ENCODE data around the gene ZBTB44.
"Not testable (repeated sequence)": the region's sequence is repeated elsewhere in the genome, so short reads cannot be mapped to it uniquely, and the experiment has no call there.

ZBTB44 gene

GRCh38 chr11:130308886-130309285 is 5.8 kb downstream of the ZBTB44 start:
- DNase-seq (ENCODE audit: insufficient read length) (no peak), FAIRE-seq (peak; percentile 17)
- TF ChIP-seq POLR2AphosphoS5 (IDR thresholded peaks at IDR 0.05; ENCODE audit: low read depth, low read length) = no peak
- TF ChIP-seq TAF1 (IDR thresholded peaks at IDR 0.05; ENCODE audit: borderline replicate concordance, low read depth, low read length) = no peak
- TF ChIP-seq POLR2A (IDR thresholded peaks at IDR 0.05; ENCODE audit: low read depth, low read length) = no peak

- no peak for TF ChIP-seq TAF1 (IDR thresholded peaks at IDR 0.05; ENCODE audit: borderline replicate concordance, low read depth, low read length)
- TF ChIP-seq POLR2A (IDR thresholded peaks at IDR 0.05; ENCODE audit: low read depth, low read length) = no peak
- TF ChIP-seq POLR2AphosphoS5 (IDR thresholded peaks at IDR 0.05; ENCODE audit: low read depth, low read length) = no peak
- FAIRE-seq (peak; percentile 82), DNase-seq (ENCODE audit: insufficient read length) (no peak)
Observed at GRCh38 chr11:130308059-130308458, 6.7 kb downstream of the ZBTB44 start.

DNA sequence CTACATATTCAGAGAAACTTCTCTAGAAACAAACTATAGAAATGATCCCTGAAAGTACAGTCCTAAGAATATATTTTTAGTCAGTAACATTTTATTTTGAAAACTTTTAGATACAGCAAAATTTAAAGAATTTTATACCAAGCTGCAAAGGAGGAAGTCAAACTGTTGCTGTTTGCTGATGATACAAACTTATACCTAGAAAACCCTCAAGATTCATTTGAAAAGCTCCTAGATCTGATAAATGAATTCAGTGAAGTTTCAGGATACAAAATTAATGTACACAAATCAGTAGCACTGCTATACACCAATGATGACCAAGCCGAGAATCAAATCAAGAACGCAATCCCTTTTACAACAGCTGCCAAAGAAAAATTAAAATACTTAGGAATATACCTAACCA is 10.1 kb downstream of the ZBTB44 start:
- no peak for DNase-seq (ENCODE audit: insufficient read length)
- TF ChIP-seq TAF1 (IDR thresholded peaks at IDR 0.05; ENCODE audit: borderline replicate concordance, low read depth, low read length) = no peak
- no peak for TF ChIP-seq POLR2AphosphoS5 (IDR thresholded peaks at IDR 0.05; ENCODE audit: low read depth, low read length)
- TF ChIP-seq POLR2A (IDR thresholded peaks at IDR 0.05; ENCODE audit: low read depth, low read length) = no peak
- no peak for FAIRE-seq

DNA sequence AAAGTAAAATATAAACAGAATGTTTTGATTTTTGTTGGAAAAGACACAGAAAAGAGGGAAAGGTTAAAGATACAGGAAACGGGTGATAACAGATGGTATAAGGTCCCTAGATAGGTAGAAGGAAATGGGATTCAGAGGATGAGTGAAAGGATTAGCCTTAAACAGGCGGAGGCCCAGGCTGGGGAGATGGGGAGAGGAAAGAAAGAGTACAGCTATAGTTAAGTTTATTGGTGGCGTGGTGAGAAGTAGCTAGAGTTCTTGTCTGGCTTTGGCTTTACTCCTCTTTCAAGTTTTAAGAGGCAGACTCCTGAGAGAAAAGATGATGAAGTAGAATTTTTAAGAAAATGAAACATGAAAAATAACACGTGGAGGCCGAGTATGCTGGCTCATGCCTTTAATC is 13.7 kb downstream of the ZBTB44 start:
- DNase-seq (ENCODE audit: insufficient read length) (no peak), FAIRE-seq (no peak)
- TF ChIP-seq POLR2A (IDR thresholded peaks at IDR 0.05; ENCODE audit: low read depth, low read length) (no peak), POLR2AphosphoS5 (IDR thresholded peaks at IDR 0.05; ENCODE audit: low read depth, low read length) (no peak), TAF1 (IDR thresholded peaks at IDR 0.05; ENCODE audit: borderline replicate concordance, low read depth, low read length) (no peak)

DNA sequence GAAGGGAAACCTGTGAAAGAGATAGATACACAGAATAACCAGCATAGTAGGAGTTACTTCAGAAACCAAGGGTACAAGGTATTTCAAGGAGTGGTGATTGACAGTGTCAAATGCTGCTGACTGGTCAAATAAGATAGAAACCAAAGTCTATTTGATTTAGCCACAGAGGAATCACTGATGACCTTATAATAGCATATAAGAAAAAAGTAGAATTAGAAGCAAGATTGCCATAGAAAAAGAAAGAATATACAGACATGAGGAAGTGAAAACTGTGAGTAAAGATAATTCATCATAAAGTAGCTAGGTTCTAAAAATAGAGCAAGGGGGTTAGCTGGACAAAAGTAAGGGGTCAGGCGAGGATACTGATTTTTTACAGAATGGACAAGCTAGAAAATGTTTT is 14.2 kb downstream of the ZBTB44 start:
- FAIRE-seq (peak; percentile 82), DNase-seq (ENCODE audit: insufficient read length) (no peak)
- no peak for TF ChIP-seq POLR2AphosphoS5 (IDR thresholded peaks at IDR 0.05; ENCODE audit: low read depth, low read length)
- no peak for TF ChIP-seq POLR2A (IDR thresholded peaks at IDR 0.05; ENCODE audit: low read depth, low read length)
- TF ChIP-seq TAF1 (IDR thresholded peaks at IDR 0.05; ENCODE audit: borderline replicate concordance, low read depth, low read length) = no peak

- no peak for DNase-seq (ENCODE audit: insufficient read length)
- no peak for TF ChIP-seq POLR2A (IDR thresholded peaks at IDR 0.05; ENCODE audit: low read depth, low read length)
- no peak for TF ChIP-seq TAF1 (IDR thresholded peaks at IDR 0.05; ENCODE audit: borderline replicate concordance, low read depth, low read length)
- no peak for TF ChIP-seq POLR2AphosphoS5 (IDR thresholded peaks at IDR 0.05; ENCODE audit: low read depth, low read length)
- no peak for FAIRE-seq
Observed at GRCh38 chr11:130299978-130300377, 14.7 kb downstream of the ZBTB44 start.

GRCh38 chr11:130295657-130296056 is 19.1 kb downstream of the ZBTB44 start:
- DNase-seq (ENCODE audit: insufficient read length) = no peak
- TF ChIP-seq POLR2A (IDR thresholded peaks at IDR 0.05; ENCODE audit: low read depth, low read length) (no peak), POLR2AphosphoS5 (IDR thresholded peaks at IDR 0.05; ENCODE audit: low read depth, low read length) (no peak), TAF1 (IDR thresholded peaks at IDR 0.05; ENCODE audit: borderline replicate concordance, low read depth, low read length) (no peak)
- no peak for FAIRE-seq

DNA sequence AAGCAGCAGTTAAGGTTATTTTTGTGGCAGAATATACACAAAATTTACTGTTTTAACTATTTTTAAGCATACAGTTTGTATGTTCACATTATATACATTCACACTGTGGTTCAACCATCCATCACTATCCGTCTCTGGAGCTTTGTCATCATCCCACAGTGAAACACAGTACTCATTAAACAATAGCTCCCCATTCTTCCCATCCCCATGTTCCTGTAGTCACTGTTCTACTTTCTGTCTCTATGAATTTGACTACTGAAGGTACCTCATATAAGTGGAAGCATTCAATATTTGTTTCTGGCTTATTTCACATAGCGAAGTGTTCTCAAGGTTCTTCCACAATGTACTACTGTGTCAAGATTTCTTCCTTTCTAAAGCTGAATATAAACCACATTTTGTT is 32.6 kb downstream of the ZBTB44 start:
- DNase-seq (ENCODE audit: insufficient read length) = no peak
- TF ChIP-seq POLR2AphosphoS5 (IDR thresholded peaks at IDR 0.05; ENCODE audit: low read depth, low read length) (no peak), POLR2A (IDR thresholded peaks at IDR 0.05; ENCODE audit: low read depth, low read length) (no peak), TAF1 (IDR thresholded peaks at IDR 0.05; ENCODE audit: borderline replicate concordance, low read depth, low read length) (no peak)
- no peak for FAIRE-seq

DNA sequence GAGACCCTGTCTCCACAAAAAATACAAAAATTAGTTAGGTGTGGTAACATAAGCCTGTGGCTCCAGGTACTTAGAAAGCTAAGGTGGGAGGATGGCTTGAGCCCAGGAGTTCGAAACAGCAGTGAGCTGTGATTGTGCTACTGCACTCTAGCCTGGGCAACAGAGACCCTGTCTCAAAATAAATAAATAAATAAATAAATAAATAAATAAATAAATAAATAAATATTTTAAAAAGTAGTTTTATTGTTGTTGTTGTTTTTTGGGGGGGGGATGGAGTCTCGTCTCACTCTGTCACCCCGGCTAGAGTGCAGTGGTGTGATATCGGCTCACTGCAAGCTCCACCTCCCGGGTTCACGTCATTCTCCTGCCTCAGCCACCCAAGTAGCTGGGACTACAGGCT is 33.4 kb downstream of the ZBTB44 start:
- FAIRE-seq; DNase-seq (ENCODE audit: insufficient read length): not testable (repeated sequence)

DNA sequence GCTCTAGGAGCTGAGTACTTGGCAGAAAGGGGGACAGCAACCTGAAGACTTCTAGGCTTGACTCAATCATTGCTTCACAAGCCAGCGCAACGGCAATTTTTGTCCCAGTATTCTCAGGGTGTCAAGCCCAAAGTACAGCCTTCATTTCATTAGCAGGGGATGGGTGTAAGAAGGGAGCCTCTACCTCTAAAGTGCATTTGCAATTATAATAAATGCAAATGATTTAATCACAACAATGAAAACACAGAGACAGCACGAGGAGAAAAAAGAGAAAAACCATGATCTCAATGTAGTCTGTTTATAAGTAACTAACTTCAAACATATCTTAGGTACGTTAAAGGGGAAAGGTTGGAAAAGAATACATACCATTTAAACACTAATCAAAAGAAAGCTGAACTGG is 34.7 kb downstream of the ZBTB44 start:
- TF ChIP-seq TAF1 (IDR thresholded peaks at IDR 0.05; ENCODE audit: borderline replicate concordance, low read depth, low read length) = no peak
- no peak for TF ChIP-seq POLR2A (IDR thresholded peaks at IDR 0.05; ENCODE audit: low read depth, low read length)
- TF ChIP-seq POLR2AphosphoS5 (IDR thresholded peaks at IDR 0.05; ENCODE audit: low read depth, low read length) = no peak
- FAIRE-seq (no peak), DNase-seq (ENCODE audit: insufficient read length) (no peak)

- no peak for TF ChIP-seq POLR2A (IDR thresholded peaks at IDR 0.05; ENCODE audit: low read depth, low read length)
- no peak for TF ChIP-seq POLR2AphosphoS5 (IDR thresholded peaks at IDR 0.05; ENCODE audit: low read depth, low read length)
- no peak for TF ChIP-seq TAF1 (IDR thresholded peaks at IDR 0.05; ENCODE audit: borderline replicate concordance, low read depth, low read length)
Observed at GRCh38 chr11:130278745-130279144, 36.0 kb downstream of the ZBTB44 start.

GRCh38 chr11:130278151-130278550 is 36.6 kb downstream of the ZBTB44 start:
- FAIRE-seq = peak; percentile 78
- no peak for TF ChIP-seq TAF1 (IDR thresholded peaks at IDR 0.05; ENCODE audit: borderline replicate concordance, low read depth, low read length)
- no peak for TF ChIP-seq POLR2A (IDR thresholded peaks at IDR 0.05; ENCODE audit: low read depth, low read length)
- no peak for TF ChIP-seq POLR2AphosphoS5 (IDR thresholded peaks at IDR 0.05; ENCODE audit: low read depth, low read length)

More at GRCh38 chr11:130278745-130279144, 36.0 kb downstream of the ZBTB44 start:
- no peak for DNase-seq (ENCODE audit: insufficient read length)
- no peak for FAIRE-seq

GRCh38 chr11:130272336-130272735 is 42.4 kb downstream of the ZBTB44 start:
- TF ChIP-seq POLR2A (IDR thresholded peaks at IDR 0.05; ENCODE audit: low read depth, low read length) = no peak
- no peak for FAIRE-seq
- DNase-seq (ENCODE audit: insufficient read length) = no peak

More at GRCh38 chr11:130278151-130278550, 36.6 kb downstream of the ZBTB44 start:
- no peak for DNase-seq (ENCODE audit: insufficient read length)

Data from GM12892 (cell line).